Measurements from ENCODE around the gene GRAMD2B.

- TF ChIP-seq POLR2A (IDR thresholded peaks at IDR 0.05) (no peak), CTCF (IDR thresholded peaks at IDR 0.05) (no peak), EP300 (IDR thresholded peaks at IDR 0.05) (no peak)
Measured at GRCh38 chr5:126472538-126472889, 49.3 kb downstream of the GRAMD2B start.
